GM23338 (cell line): ENCODE measurements around the gene TENM3. TPM values are rescaled to one million over a fixed set of nuclear protein-coding genes. Genes with fewer than 3 reads are reported as not detected.

Experiments
- ATAC-seq: fragments of 200-7000 bp; cut with Tn5 transposase; 3 replicates; pipeline ENCODE4 v1.9.1; 2020
- DNase-seq: peaks from one replicate; pipeline ENCODE4 v3.0.0-alpha.2; 2015; ENCODE audit warnings: low spot score
- H2AFZ ChIP-seq: fragments of 200-600 bp; sonication (generic); 2 replicates; pipeline ENCODE4 v1.8.0; 2016; ENCODE audit warnings: antibody characterized with exemption, mild to moderate bottlenecking, moderate library complexity
- H3F3A ChIP-seq: fragments of 200-600 bp; sonication (generic); replicated peaks from 2 replicates; pipeline ENCODE4 v1.8.0; 2017; ENCODE audit warnings: antibody characterized with exemption, mixed run types, low read depth
- H3K27ac ChIP-seq: fragments of 200-600 bp; sonication (generic); 2 replicates; pipeline ENCODE4 v1.6.1; 2016; ENCODE audit warnings: low read depth
- H3K27me3 ChIP-seq: fragments of 200-600 bp; sonication (generic); 2 replicates; pipeline ENCODE4 v1.8.0; 2016; ENCODE audit warnings: mild to moderate bottlenecking, mixed run types, moderate library complexity; ENCODE audit not compliant: insufficient read depth
- H3K36me3 ChIP-seq: fragments of 200-600 bp; sonication (generic); 2 replicates; pipeline ENCODE4 v1.8.0; 2016; ENCODE audit warnings: mild to moderate bottlenecking; ENCODE audit not compliant: insufficient read depth
- H3K4me1 ChIP-seq: fragments of 200-600 bp; sonication (generic); 2 replicates; pipeline ENCODE4 v1.8.0; 2016; ENCODE audit warnings: mild to moderate bottlenecking, moderate library complexity; ENCODE audit not compliant: insufficient read depth
- H3K4me2 ChIP-seq: fragments of 200-600 bp; sonication (generic); 2 replicates; pipeline ENCODE4 v1.7.1; 2017; ENCODE audit warnings: mixed run types
- H3K4me3 ChIP-seq: fragments of 200-600 bp; sonication (generic); 2 replicates; pipeline ENCODE4 v1.6.1; 2016; ENCODE audit warnings: mixed run types
- H3K79me2 ChIP-seq: fragments of 200-600 bp; sonication (generic); replicated peaks from 2 replicates; pipeline ENCODE4 v1.8.0; 2017; ENCODE audit warnings: mild to moderate bottlenecking; ENCODE audit not compliant: insufficient read depth
- H3K9me2 ChIP-seq: fragments of 200-600 bp; sonication (generic); 2 replicates; pipeline ENCODE4 v1.8.0; 2017; ENCODE audit not compliant: insufficient read depth
- H4K20me1 ChIP-seq: fragments of 200-600 bp; sonication (generic); replicated peaks from 2 replicates; pipeline ENCODE4 v1.8.0; 2017; ENCODE audit warnings: mild to moderate bottlenecking; ENCODE audit not compliant: insufficient read depth
- H3K27ac Mint-ChIP-seq: 2 replicates; pipeline ENCODE4 v1.8.0; 2020; ENCODE audit warnings: inconsistent platforms, mild to moderate bottlenecking, moderate library complexity, mixed read lengths
- H3K27me3 Mint-ChIP-seq: 3 replicates; pipeline ENCODE4 v1.8.0; 2022; ENCODE audit warnings: low read depth, mild to moderate bottlenecking, moderate library complexity, mixed read lengths, inconsistent platforms; ENCODE audit not compliant: insufficient read depth, poor library complexity
- H3K36me3 Mint-ChIP-seq: 3 replicates; pipeline ENCODE4 v1.8.0; 2021; ENCODE audit warnings: low read depth, mild to moderate bottlenecking, inconsistent platforms, moderate library complexity, mixed read lengths
- H3K4me1 Mint-ChIP-seq: 3 replicates; pipeline ENCODE4 v1.8.0; 2020; ENCODE audit warnings: mild to moderate bottlenecking, inconsistent platforms, mixed read lengths
- H3K4me3 Mint-ChIP-seq: 3 replicates; pipeline ENCODE4 v1.8.0; 2021; ENCODE audit warnings: moderate library complexity, mild to moderate bottlenecking, inconsistent platforms, mixed read lengths
- H3K9me3 Mint-ChIP-seq: 3 replicates; pipeline ENCODE4 v1.8.0; 2020; ENCODE audit warnings: moderate library complexity, mild to moderate bottlenecking, inconsistent platforms, mixed read lengths
- CREB1 ChIP-seq: fragments of 250-450 bp; sonication (Bioruptor Pico); IDR thresholded peaks from 2 replicates; pipeline ENCODE4 v1.5.0; 2020; ENCODE audit warnings: low read depth, mild to moderate bottlenecking, moderate library complexity
- CTCF ChIP-seq, 2 experiments: fragments of 200-600 bp in 1 of 2; sonication (generic) in 1 of 2; conservative IDR thresholded peaks; 2 replicates each; pipeline versions ENCODE4 v1.5.1 to v1.6.1; 2016 to 2017; ENCODE audit warnings: antibody characterized with exemption in 2 of 2, low read depth in 2 of 2, mild to moderate bottlenecking in 2 of 2, moderate library complexity in 1 of 2
- EZH2phosphoT487 ChIP-seq: fragments of 200-600 bp; sonication (generic); IDR thresholded peaks from one replicate; pipeline ENCODE4 v1.8.1; 2018; ENCODE audit warnings: antibody characterized with exemption; ENCODE audit not compliant: unreplicated experiment
- JUNB ChIP-seq: IDR thresholded peaks from one replicate; pipeline ENCODE4 v1.6.1; 2016; ENCODE audit warnings: antibody characterized with exemption; ENCODE audit not compliant: unreplicated experiment
- NANOG ChIP-seq: IDR thresholded peaks from 2 replicates; pipeline ENCODE4 v1.6.1; 2016; ENCODE audit warnings: antibody characterized with exemption, borderline replicate concordance
- POLR2AphosphoS5 ChIP-seq: IDR thresholded peaks from 2 replicates; pipeline ENCODE4 v1.6.1; 2016; ENCODE audit warnings: antibody characterized with exemption, low read depth
- REST ChIP-seq: IDR thresholded peaks from one replicate; pipeline ENCODE4 v1.6.1; 2018; ENCODE audit warnings: antibody characterized with exemption; ENCODE audit not compliant: unreplicated experiment
- ZNF114 ChIP-seq: fragments of 250-450 bp; sonication (Bioruptor Pico); IDR thresholded peaks from 2 replicates; pipeline ENCODE4 v1.5.0; 2020; ENCODE audit warnings: mild to moderate bottlenecking, moderate library complexity
- ZNF331 ChIP-seq: fragments of 250-450 bp; sonication (Bioruptor Pico); IDR thresholded peaks from 2 replicates; pipeline ENCODE4 v1.5.0; 2020; ENCODE audit warnings: low read depth, mild to moderate bottlenecking, moderate library complexity
- ZNF462 ChIP-seq: fragments of 250-450 bp; sonication (Bioruptor Pico); IDR thresholded peaks from 2 replicates; pipeline ENCODE4 v1.5.0; 2020; ENCODE audit warnings: mild to moderate bottlenecking, moderate library complexity
- polyA plus RNA-seq: library from polyadenylated mRNA; unstranded; fragments of >200 nt; fragmentation: Nextera tagmentation; extraction: Ambion mirVana; gene quantifications from 2 replicates; pipeline ENCODE4 v1.2.1, GENCODE V29; 2016
- total RNA-seq: library from RNA; depleted of rRNA; stranded (reverse); fragments of >200 nt; shearing (Covaris generic); gene quantifications from 2 replicates; pipeline ENCODE4 v1.2.3, GENCODE V29; 2014

Gene TENM3
- total and polyA plus RNA-seq, 2 experiments from 2014 or later, result 22.2 to 128 TPM

GRCh38 chr4:182197611-182198010 is 45.6 kb upstream of the TENM3 start (continued):
- TF ChIP-seq REST, result no peak
- no peak for TF ChIP-seq JUNB
- TF ChIP-seq CREB1 (CRISPR knock-in tag), result no peak

GRCh38 chr4:182201871-182202270 is 41.3 kb upstream of the TENM3 start:
- Mint-ChIP-seq H3K4me1 (peaks cover 32% of the 10 kb centered on the region), H3K36me3 (no peaks in the 10 kb centered on the region), H3K27ac (no peak overlapping the region), H3K27me3 (peaks cover 11% of the 10 kb centered on the region), H3K9me3 (no peaks in the 10 kb centered on the region), H3K4me3 (no peak overlapping the region)
- H3K27ac ChIP-seq, result no peak overlapping the region
- ATAC-seq (no peak), DNase-seq (no peak)
- no peaks in the 10 kb centered on the region for H3K36me3 ChIP-seq
- no peaks in the 10 kb centered on the region for H3K27me3 ChIP-seq
- H3K9me2 ChIP-seq, result no peaks in the 10 kb centered on the region
- no peak overlapping the region for H3K4me2 ChIP-seq
- H3K4me1 ChIP-seq, result peaks cover 21% of the 10 kb centered on the region
- no peak overlapping the region for H2AFZ ChIP-seq
- H3K4me3 ChIP-seq, result no peak overlapping the region
- H3K79me2 ChIP-seq, result no peaks in the 10 kb centered on the region
- H4K20me1 ChIP-seq, result no peaks in the 10 kb centered on the region
- H3F3A ChIP-seq, result no peaks in the 10 kb centered on the region
- no peak for TF ChIP-seq JUNB
- no peak for TF ChIP-seq CTCF (conservative IDR thresholded peaks at IDR 0.05; ENCODE audit: low read depth in 2 of 2)
- no peak for TF ChIP-seq ZNF331 (CRISPR knock-in tag)
- no peak for TF ChIP-seq ZNF114 (CRISPR knock-in tag)
- TF ChIP-seq POLR2AphosphoS5, result no peak
- TF ChIP-seq REST, result no peak
- no peak for TF ChIP-seq ZNF462 (CRISPR knock-in tag)
- TF ChIP-seq EZH2phosphoT487, result no peak
- TF ChIP-seq CREB1 (CRISPR knock-in tag), result no peak
- TF ChIP-seq NANOG, result no peak
